Glutamatergic neuron (in vitro differentiated cells): ENCODE measurements around the gene WDR53. TPM values are rescaled to one million over a fixed set of nuclear protein-coding genes. Genes with fewer than 3 reads are reported as not detected.

Experiments
- DNase-seq: peaks from one replicate; pipeline ENCODE4 v3.0.0; 2022
- H3K27ac Mint-ChIP-seq: one replicate; pipeline ENCODE4 v1.8.0; 2020; ENCODE audit warnings: mild to moderate bottlenecking, mixed read lengths, inconsistent platforms; ENCODE audit not compliant: unreplicated experiment
- H3K27me3 Mint-ChIP-seq: one replicate; pipeline ENCODE4 v1.8.0; 2020; ENCODE audit warnings: mild to moderate bottlenecking, moderate library complexity, mixed read lengths, inconsistent platforms; ENCODE audit not compliant: unreplicated experiment
- H3K36me3 Mint-ChIP-seq: one replicate; pipeline ENCODE4 v1.8.0; 2020; ENCODE audit warnings: mild to moderate bottlenecking, mixed read lengths, inconsistent platforms; ENCODE audit not compliant: unreplicated experiment
- H3K4me1 Mint-ChIP-seq: one replicate; pipeline ENCODE4 v1.8.0; 2020; ENCODE audit warnings: mild to moderate bottlenecking, low read depth, mixed read lengths, inconsistent platforms; ENCODE audit not compliant: unreplicated experiment
- H3K4me3 Mint-ChIP-seq: one replicate; pipeline ENCODE4 v1.8.0; 2020; ENCODE audit warnings: mild to moderate bottlenecking, mixed read lengths, inconsistent platforms; ENCODE audit not compliant: unreplicated experiment
- H3K9me3 Mint-ChIP-seq: one replicate; pipeline ENCODE4 v1.8.0; 2020; ENCODE audit warnings: mild to moderate bottlenecking, moderate library complexity, mixed read lengths, inconsistent platforms; ENCODE audit not compliant: unreplicated experiment
- total RNA-seq: library from RNA; stranded (reverse); fragmentation: NEBNext Ultra II Directional; extraction: Animal tissue kit (Norgen Biotek cat#: 25700); gene quantifications from one replicate; pipeline ENCODE4 v1.2.1, GENCODE V29; 2021; ENCODE audit not compliant: unreplicated experiment
- TF ChIP-seq, protein P1 (sequence below): fragments of 200-600 bp; sonication (generic); IDR thresholded peaks from one replicate; pipeline ENCODE4 v1.5.0; 2021; ENCODE audit not compliant: partially characterized antibody, unreplicated experiment

Gene WDR53
- total RNA-seq, 1 donor from 2014 or later = 7.8 TPM

- no peaks in the 10 kb centered on the region for H3K4me1 Mint-ChIP-seq
- no peak overlapping the region for H3K4me3 Mint-ChIP-seq
- DNase-seq = peak; percentile 95
- H3K27ac Mint-ChIP-seq = no peak overlapping the region
- no peaks in the 10 kb centered on the region for H3K9me3 Mint-ChIP-seq
- no peaks in the 10 kb centered on the region for H3K27me3 Mint-ChIP-seq
- no peaks in the 10 kb centered on the region for H3K36me3 Mint-ChIP-seq
- TF ChIP-seq, protein P1, sequence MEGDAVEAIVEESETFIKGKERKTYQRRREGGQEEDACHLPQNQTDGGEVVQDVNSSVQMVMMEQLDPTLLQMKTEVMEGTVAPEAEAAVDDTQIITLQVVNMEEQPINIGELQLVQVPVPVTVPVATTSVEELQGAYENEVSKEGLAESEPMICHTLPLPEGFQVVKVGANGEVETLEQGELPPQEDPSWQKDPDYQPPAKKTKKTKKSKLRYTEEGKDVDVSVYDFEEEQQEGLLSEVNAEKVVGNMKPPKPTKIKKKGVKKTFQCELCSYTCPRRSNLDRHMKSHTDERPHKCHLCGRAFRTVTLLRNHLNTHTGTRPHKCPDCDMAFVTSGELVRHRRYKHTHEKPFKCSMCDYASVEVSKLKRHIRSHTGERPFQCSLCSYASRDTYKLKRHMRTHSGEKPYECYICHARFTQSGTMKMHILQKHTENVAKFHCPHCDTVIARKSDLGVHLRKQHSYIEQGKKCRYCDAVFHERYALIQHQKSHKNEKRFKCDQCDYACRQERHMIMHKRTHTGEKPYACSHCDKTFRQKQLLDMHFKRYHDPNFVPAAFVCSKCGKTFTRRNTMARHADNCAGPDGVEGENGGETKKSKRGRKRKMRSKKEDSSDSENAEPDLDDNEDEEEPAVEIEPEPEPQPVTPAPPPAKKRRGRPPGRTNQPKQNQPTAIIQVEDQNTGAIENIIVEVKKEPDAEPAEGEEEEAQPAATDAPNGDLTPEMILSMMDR = peak; percentile 87
These were observed 41.0 kb upstream of the WDR53 start for GRCh38 chr3:196609343-196609775.

DNA sequence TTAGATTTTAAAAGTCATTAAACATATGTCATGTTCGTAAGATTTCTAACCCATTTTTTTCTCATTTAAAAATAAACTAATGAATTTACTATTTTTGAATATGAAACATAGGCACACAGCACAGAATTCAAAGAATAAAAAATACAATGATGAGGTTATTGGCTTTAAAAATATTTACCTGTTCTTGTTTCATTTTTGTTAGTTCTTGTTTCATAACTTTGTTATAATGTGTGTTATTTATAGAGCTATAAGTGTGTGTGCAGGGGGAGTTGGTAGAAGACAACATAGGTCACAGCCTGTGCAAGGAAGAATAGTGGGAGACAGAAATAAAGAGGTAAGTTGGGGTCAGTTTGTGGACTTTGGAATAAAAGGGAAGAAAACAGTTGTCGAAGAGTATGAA, 40.3 kb upstream of the WDR53 start:
- H3K9me3 Mint-ChIP-seq = no peaks in the 10 kb centered on the region
- no peak overlapping the region for H3K27ac Mint-ChIP-seq
- TF ChIP-seq, protein P1 = no peak
- no peaks in the 10 kb centered on the region for H3K36me3 Mint-ChIP-seq
- DNase-seq = no peak
- no peaks in the 10 kb centered on the region for H3K4me1 Mint-ChIP-seq
- no peak overlapping the region for H3K4me3 Mint-ChIP-seq
- H3K27me3 Mint-ChIP-seq = no peaks in the 10 kb centered on the region

DNA sequence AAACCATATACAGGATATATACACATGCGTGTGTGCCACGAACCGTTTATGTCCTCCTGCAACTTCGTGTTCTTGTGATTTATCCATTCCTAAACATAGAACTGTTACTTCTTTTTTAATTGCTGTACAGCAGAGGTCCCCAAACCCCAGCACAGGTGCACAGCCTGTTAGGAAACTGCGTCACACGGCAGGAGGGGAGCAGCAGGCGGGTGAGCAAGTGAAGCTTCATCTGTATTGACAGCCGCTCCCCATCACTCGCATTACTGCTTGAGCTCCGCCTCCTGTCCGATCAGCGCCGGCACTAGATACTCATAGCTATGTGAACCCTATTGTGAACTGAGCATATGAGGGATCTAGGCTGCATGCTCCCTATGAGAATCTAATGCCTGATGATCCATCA, 36.2 kb upstream of the WDR53 start:
- TF ChIP-seq, protein P1 = no peak
- H3K9me3 Mint-ChIP-seq = no peaks in the 10 kb centered on the region

DNA sequence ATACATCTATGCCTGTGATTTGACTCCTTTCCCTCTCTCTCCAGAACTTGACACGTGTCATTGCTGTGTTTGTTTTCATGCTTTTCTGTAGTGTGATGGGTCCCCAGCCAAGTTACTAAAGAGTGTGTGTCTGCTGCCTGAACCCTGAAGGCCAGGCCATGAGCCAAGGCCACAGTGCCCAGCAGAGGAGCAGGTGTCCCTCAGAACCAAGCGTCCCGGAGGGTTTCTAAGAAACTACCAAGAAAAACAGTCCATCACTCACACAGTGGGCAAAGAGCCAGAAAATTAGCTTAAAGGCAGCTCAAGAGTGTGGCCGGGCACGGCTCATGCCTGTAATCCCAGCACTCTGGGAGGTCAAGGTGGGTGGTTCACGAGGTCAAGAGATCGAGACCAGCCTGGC, 35.3 kb upstream of the WDR53 start:
- H3K9me3 Mint-ChIP-seq = no peaks in the 10 kb centered on the region
- no peak overlapping the region for H3K27ac Mint-ChIP-seq
- H3K4me1 Mint-ChIP-seq = no peaks in the 10 kb centered on the region
- no peak for DNase-seq
- TF ChIP-seq, protein P1 = no peak
- no peaks in the 10 kb centered on the region for H3K36me3 Mint-ChIP-seq
- peaks cover 2% of the 10 kb centered on the region for H3K27me3 Mint-ChIP-seq
- no peak overlapping the region for H3K4me3 Mint-ChIP-seq

More for the DNA sequence above, 36.2 kb upstream of the WDR53 start:
- no peak for DNase-seq
- Mint-ChIP-seq H3K27ac (no peak overlapping the region), H3K36me3 (no peaks in the 10 kb centered on the region), H3K4me3 (no peak overlapping the region), H3K4me1 (no peaks in the 10 kb centered on the region), H3K27me3 (peaks cover 2% of the 10 kb centered on the region)

DNA sequence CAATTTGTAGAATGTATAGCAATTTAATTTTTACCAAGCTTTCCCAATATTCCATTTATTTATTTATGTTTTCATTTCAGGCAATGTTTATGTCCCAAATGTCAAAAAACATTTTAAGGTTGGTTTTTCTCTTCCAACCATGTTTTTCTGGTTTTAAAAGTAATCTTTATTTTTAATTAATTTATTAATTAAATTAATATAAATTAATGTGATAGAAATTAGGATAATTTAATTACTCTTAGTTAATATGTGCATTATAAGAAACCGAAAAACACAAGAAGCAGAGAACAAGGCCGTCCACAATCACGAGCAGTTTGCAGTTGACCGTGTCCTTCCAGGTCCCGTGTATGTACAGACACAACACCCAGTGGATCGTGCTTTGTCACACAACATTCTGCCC, 34.3 kb upstream of the WDR53 start:
- H3K4me3 Mint-ChIP-seq = no peak overlapping the region
- peaks cover 4% of the 10 kb centered on the region for H3K27me3 Mint-ChIP-seq
- no peak for DNase-seq
- H3K4me1 Mint-ChIP-seq = no peaks in the 10 kb centered on the region
- TF ChIP-seq, protein P1 = no peak
- H3K36me3 Mint-ChIP-seq = no peaks in the 10 kb centered on the region
- H3K9me3 Mint-ChIP-seq = no peaks in the 10 kb centered on the region
- H3K27ac Mint-ChIP-seq = no peak overlapping the region
